H9 (cell line): ENCODE data around the gene IFNW1. TPM values are rescaled to one million over a fixed set of nuclear protein-coding genes. Genes with fewer than 3 reads are reported as not detected.

Source experiments
- DNase-seq: peaks from one replicate; pipeline ENCODE4 v3.0.0-alpha.2; 2017
- H2AFZ ChIP-seq: one replicate; pipeline ENCODE4 v1.6.1; 2013; ENCODE audit warnings: mild to moderate bottlenecking, low read length, control low read depth, moderate library complexity
- H2AK5ac ChIP-seq: 2 replicates; pipeline ENCODE4 v1.6.1; 2013; ENCODE audit warnings: low read length, control low read depth, mixed read lengths; ENCODE audit not compliant: insufficient read length
- H2BK120ac ChIP-seq: one replicate; pipeline ENCODE4 v1.6.1; 2013; ENCODE audit warnings: low read depth, mild to moderate bottlenecking, low read length, control low read depth, inconsistent platforms; ENCODE audit not compliant: poor library complexity, severe bottlenecking
- H2BK12ac ChIP-seq: 2 replicates; pipeline ENCODE4 v1.6.1; 2013; ENCODE audit warnings: low read length, control low read depth, mixed read lengths, low read depth; ENCODE audit not compliant: insufficient read length
- H2BK15ac ChIP-seq: 2 replicates; pipeline ENCODE4 v1.6.1; 2013; ENCODE audit warnings: low read depth, low read length, control low read depth
- H2BK20ac ChIP-seq: one replicate; pipeline ENCODE4 v1.6.1; 2013; ENCODE audit warnings: low read depth, mild to moderate bottlenecking, low read length, control low read depth, inconsistent platforms; ENCODE audit not compliant: poor library complexity, severe bottlenecking
- H2BK5ac ChIP-seq: 2 replicates; pipeline ENCODE4 v1.6.1; 2013; ENCODE audit warnings: low read length, control low read depth, mixed read lengths; ENCODE audit not compliant: insufficient read length
- H3K14ac ChIP-seq: 2 replicates; pipeline ENCODE4 v1.6.1; 2013; ENCODE audit warnings: low read length, control low read depth; ENCODE audit not compliant: insufficient read depth
- H3K18ac ChIP-seq: 2 replicates; pipeline ENCODE4 v1.6.1; 2013; ENCODE audit warnings: low read depth, mild to moderate bottlenecking, mixed read lengths, low read length, control low read depth; ENCODE audit not compliant: insufficient read length
- H3K23ac ChIP-seq: 2 replicates; pipeline ENCODE4 v1.6.1; 2013; ENCODE audit warnings: low read length, control low read depth, mixed read lengths, low read depth; ENCODE audit not compliant: insufficient read length
- H3K23me2 ChIP-seq: 2 replicates; pipeline ENCODE4 v1.6.1; 2013; ENCODE audit warnings: low read depth, mild to moderate bottlenecking, mixed read lengths, low read length, control low read depth; ENCODE audit not compliant: insufficient read length, poor library complexity, severe bottlenecking
- H3K27ac ChIP-seq: 2 replicates; pipeline ENCODE4 v1.5.1; 2013; ENCODE audit warnings: low read length, control low read depth, mixed read lengths, low read depth; ENCODE audit not compliant: insufficient read length
- H3K27me3 ChIP-seq: 2 replicates; pipeline ENCODE4 v1.6.1; 2013; ENCODE audit warnings: low read length, control low read depth, inconsistent platforms; ENCODE audit not compliant: insufficient read depth
- H3K4ac ChIP-seq: 2 replicates; pipeline ENCODE4 v1.6.1; 2013; ENCODE audit warnings: low read depth, mild to moderate bottlenecking, control low read depth, inconsistent platforms, low read length, moderate library complexity
- H3K4me1 ChIP-seq: 2 replicates; pipeline ENCODE4 v1.6.1; 2013; ENCODE audit warnings: low read length, control low read depth, inconsistent platforms; ENCODE audit not compliant: insufficient read depth
- H3K4me2 ChIP-seq: 2 replicates; pipeline ENCODE4 v1.6.1; 2013; ENCODE audit warnings: low read length, control low read depth, mixed read lengths; ENCODE audit not compliant: insufficient read length, insufficient read depth
- H3K56ac ChIP-seq: 2 replicates; pipeline ENCODE4 v1.6.1; 2013; ENCODE audit warnings: low read depth, mild to moderate bottlenecking, mixed read lengths, low read length, control low read depth; ENCODE audit not compliant: insufficient read length
- H3K79me1 ChIP-seq: 2 replicates; pipeline ENCODE4 v1.6.1; 2013; ENCODE audit warnings: low read depth, mild to moderate bottlenecking, moderate library complexity, low read length, control low read depth, inconsistent platforms; ENCODE audit not compliant: insufficient read depth, poor library complexity, severe bottlenecking
- H3K79me2 ChIP-seq: 2 replicates; pipeline ENCODE4 v1.6.1; 2013; ENCODE audit warnings: low read length, control low read depth, inconsistent platforms; ENCODE audit not compliant: insufficient read depth
- H3K9ac ChIP-seq: 2 replicates; pipeline ENCODE4 v1.6.1; 2013; ENCODE audit warnings: low read length, control low read depth, mixed read lengths; ENCODE audit not compliant: insufficient read length; ENCODE audit errors: extremely low read depth
- H3K9me3 ChIP-seq: one replicate; pipeline ENCODE4 v1.6.1; 2013; ENCODE audit warnings: low read depth, low read length, inconsistent platforms; ENCODE audit not compliant: control insufficient read depth
- H3T11ph ChIP-seq: one replicate; pipeline ENCODE4 v1.6.1; 2013; ENCODE audit warnings: mild to moderate bottlenecking, low read length, control low read depth, inconsistent platforms
- H4K20me1 ChIP-seq: one replicate; pipeline ENCODE4 v1.6.1; 2013; ENCODE audit not compliant: control insufficient read depth, insufficient read length, insufficient read depth
- H4K5ac ChIP-seq: 2 replicates; pipeline ENCODE4 v1.6.1; 2013; ENCODE audit warnings: low read depth, mild to moderate bottlenecking, mixed read lengths, low read length, control low read depth; ENCODE audit not compliant: insufficient read length
- H4K8ac ChIP-seq: replicated peaks from 2 replicates; pipeline ENCODE4 v1.6.1; 2013; ENCODE audit warnings: low read length, control low read depth, mixed read lengths, low read depth; ENCODE audit not compliant: insufficient read length
- H4K91ac ChIP-seq: 2 replicates; pipeline ENCODE4 v1.6.1; 2013; ENCODE audit warnings: low read depth, mild to moderate bottlenecking, moderate library complexity, mixed read lengths, low read length, control low read depth; ENCODE audit not compliant: insufficient read length
- H3K27ac Mint-ChIP-seq, 3 experiments: 2 replicates in 2 of 3; 3 replicates in 1 of 3; pipeline ENCODE4 v1.8.0; 2020 to 2021; ENCODE audit warnings: mixed read lengths in 3 of 3, mild to moderate bottlenecking in 1 of 3, moderate library complexity in 1 of 3
- H3K27me3 Mint-ChIP-seq: 2 replicates; pipeline ENCODE4 v1.8.0; 2021; ENCODE audit warnings: low read depth, mild to moderate bottlenecking, moderate library complexity, mixed read lengths
- H3K36me3 Mint-ChIP-seq, 3 experiments: 2 replicates in 2 of 3; 3 replicates in 1 of 3; pipeline ENCODE4 v1.8.0; 2020 to 2021; ENCODE audit warnings: low read depth in 3 of 3, mixed read lengths in 3 of 3; ENCODE audit not compliant: insufficient read depth in 1 of 3
- H3K4me1 Mint-ChIP-seq, 2 experiments: 2 replicates each; pipeline ENCODE4 v1.8.0; 2020; ENCODE audit warnings: mixed read lengths in 2 of 2
- H3K4me3 Mint-ChIP-seq, 2 experiments: 2 replicates in 1 of 2; 3 replicates in 1 of 2; pipeline ENCODE4 v1.8.0; 2020 to 2021; ENCODE audit warnings: mild to moderate bottlenecking in 2 of 2, mixed read lengths in 2 of 2, moderate library complexity in 1 of 2
- H3K9me3 Mint-ChIP-seq, 2 experiments: 2 replicates in 1 of 2; 3 replicates in 1 of 2; pipeline ENCODE4 v1.8.0; 2020; ENCODE audit warnings: mild to moderate bottlenecking in 2 of 2, mixed read lengths in 2 of 2, moderate library complexity in 1 of 2
- WGBS: extraction: QIAGEN DNeasy Blood & Tissue Kit; methylation state at CpG from one replicate; pipeline ENCODE4 v1.1.7; 2013; ENCODE audit warnings: missing lambda C conversion rate, low lambda C conversion rate, mixed read lengths; ENCODE audit not compliant: insufficient read length; ENCODE audit errors: extremely low coverage; 5-methylcytosine and 5-hydroxymethylcytosine counted together
- total RNA-seq: library from RNA; stranded (reverse); gene quantifications from 2 replicates; pipeline ENCODE4 v1.2.1, GENCODE V29; 2021
- TF ChIP-seq, protein P1 (sequence below): fragments of 200-600 bp; sonication (generic); conservative IDR thresholded peaks from 3 replicates; pipeline ENCODE4 v1.8.0; 2021; ENCODE audit warnings: antibody characterized with exemption, mild to moderate bottlenecking

The IFNW1 gene
- total RNA-seq, 1 experiment from 2014 or later = not detected

- no peak overlapping the region for H3K4me2 ChIP-seq
- H3K14ac ChIP-seq = no peak overlapping the region
- no peaks in the 10 kb centered on the region for H3K27me3 ChIP-seq
- H3K27ac Mint-ChIP-seq = no peak overlapping the region
- no peak overlapping the region for H3K4ac ChIP-seq
- no peak overlapping the region for H2BK20ac ChIP-seq
- no peaks in the 10 kb centered on the region for H3K23me2 ChIP-seq
- no peak overlapping the region for H2BK120ac ChIP-seq
- no peak overlapping the region for H3T11ph ChIP-seq
- no peak overlapping the region for H2BK15ac ChIP-seq
- no peak overlapping the region for H4K8ac ChIP-seq
- H3K9me3 ChIP-seq = no peaks in the 10 kb centered on the region
- H4K20me1 ChIP-seq = no peaks in the 10 kb centered on the region
- H4K91ac ChIP-seq = no peak overlapping the region
- no peak overlapping the region for H3K4me3 Mint-ChIP-seq
- H3K18ac ChIP-seq = no peak overlapping the region
- no peaks in the 10 kb centered on the region for H3K36me3 Mint-ChIP-seq
- H3K56ac ChIP-seq = no peak overlapping the region
- H3K4me1 Mint-ChIP-seq = no peaks in the 10 kb centered on the region; a peak in 1 of 4 replicates
- H3K27me3 Mint-ChIP-seq = no peaks in the 10 kb centered on the region; the same call in 1 of the 2 replicates
- no peak overlapping the region for H2AK5ac ChIP-seq
- no peak overlapping the region for H3K27ac ChIP-seq
- no peak overlapping the region for H2BK12ac ChIP-seq
- no peak overlapping the region for H3K23ac ChIP-seq
- no peak overlapping the region for H2AFZ ChIP-seq
- no peak overlapping the region for H4K5ac ChIP-seq
- H3K79me2 ChIP-seq = no peaks in the 10 kb centered on the region
- TF ChIP-seq, protein P1, sequence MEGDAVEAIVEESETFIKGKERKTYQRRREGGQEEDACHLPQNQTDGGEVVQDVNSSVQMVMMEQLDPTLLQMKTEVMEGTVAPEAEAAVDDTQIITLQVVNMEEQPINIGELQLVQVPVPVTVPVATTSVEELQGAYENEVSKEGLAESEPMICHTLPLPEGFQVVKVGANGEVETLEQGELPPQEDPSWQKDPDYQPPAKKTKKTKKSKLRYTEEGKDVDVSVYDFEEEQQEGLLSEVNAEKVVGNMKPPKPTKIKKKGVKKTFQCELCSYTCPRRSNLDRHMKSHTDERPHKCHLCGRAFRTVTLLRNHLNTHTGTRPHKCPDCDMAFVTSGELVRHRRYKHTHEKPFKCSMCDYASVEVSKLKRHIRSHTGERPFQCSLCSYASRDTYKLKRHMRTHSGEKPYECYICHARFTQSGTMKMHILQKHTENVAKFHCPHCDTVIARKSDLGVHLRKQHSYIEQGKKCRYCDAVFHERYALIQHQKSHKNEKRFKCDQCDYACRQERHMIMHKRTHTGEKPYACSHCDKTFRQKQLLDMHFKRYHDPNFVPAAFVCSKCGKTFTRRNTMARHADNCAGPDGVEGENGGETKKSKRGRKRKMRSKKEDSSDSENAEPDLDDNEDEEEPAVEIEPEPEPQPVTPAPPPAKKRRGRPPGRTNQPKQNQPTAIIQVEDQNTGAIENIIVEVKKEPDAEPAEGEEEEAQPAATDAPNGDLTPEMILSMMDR = no peak
- no CpG with 5 or more reads among the region's 1 CpG for WGBS
- no peak for DNase-seq
- no peak overlapping the region for H2BK5ac ChIP-seq
- H3K9me3 Mint-ChIP-seq = no peaks in the 10 kb centered on the region; a peak in 2 of 5 replicates
- no peak overlapping the region for H3K9ac ChIP-seq
- H3K4me1 ChIP-seq = no peaks in the 10 kb centered on the region
- H3K79me1 ChIP-seq = no peaks in the 10 kb centered on the region
Observed at GRCh38 chr9:21160178-21160577, 18.5 kb upstream of the IFNW1 start.
